Stomach smooth muscle (tissue), 2 donors: ENCODE measurements around the gene CHN1.

Experiments used
- H3K27ac ChIP-seq: one replicate; pipeline ENCODE4 v1.7.0; 2013; ENCODE audit warnings: mild to moderate bottlenecking, low read length, inconsistent platforms
- H3K27me3 ChIP-seq, 2 donors: one replicate each; pipeline ENCODE4 v1.7.0; 2013; ENCODE audit warnings: low read length in 2 of 2; ENCODE audit not compliant: insufficient read depth in 2 of 2, control insufficient read depth in 1 of 2
- H3K36me3 ChIP-seq, 2 donors: one replicate each; pipeline ENCODE4 v1.7.0; 2013; ENCODE audit warnings: low read length in 2 of 2; ENCODE audit not compliant: control insufficient read depth in 2 of 2, insufficient read depth in 2 of 2
- H3K4me1 ChIP-seq: one replicate; pipeline ENCODE4 v1.7.0; 2013; ENCODE audit warnings: low read length; ENCODE audit not compliant: control insufficient read depth, insufficient read depth
- H3K4me3 ChIP-seq, 2 donors: one replicate each; pipeline ENCODE4 v1.7.0; 2013; ENCODE audit warnings: low read length in 2 of 2
- H3K9ac ChIP-seq, 2 donors: one replicate each; pipeline ENCODE4 v1.7.0; 2013; ENCODE audit warnings: low read length in 2 of 2, mild to moderate bottlenecking in 1 of 2
- H3K9me3 ChIP-seq, 2 donors: one replicate each; pipeline ENCODE4 v1.7.0; 2013; ENCODE audit warnings: low read length in 2 of 2; ENCODE audit not compliant: control insufficient read depth in 2 of 2
- donor health status: healthy.
- donor health status: Pancreatic carcinoma.

The CHN1 gene

GRCh38 chr2:174925046-174925784, 80.0 kb downstream of the CHN1 start:
- Histone ChIP-seq H3K4me1 (no peaks in the 10 kb centered on the region), H3K36me3 (no peaks in the 10 kb centered on the region), H3K9ac (no peak overlapping the region), H3K9me3 (no peaks in the 10 kb centered on the region), H3K27me3 (no peaks in the 10 kb centered on the region), H3K27ac (no peak overlapping the region), H3K4me3 (no peak overlapping the region)

GRCh38 chr2:174924061-174924693, 81.0 kb downstream of the CHN1 start:
- no peaks in the 10 kb centered on the region for H3K4me1 ChIP-seq
- H3K27ac ChIP-seq: no peak overlapping the region
- H3K9me3 ChIP-seq: no peaks in the 10 kb centered on the region
- no peaks in the 10 kb centered on the region for H3K36me3 ChIP-seq
- H3K9ac ChIP-seq: no peak overlapping the region
- H3K4me3 ChIP-seq: no peak overlapping the region
- no peaks in the 10 kb centered on the region for H3K27me3 ChIP-seq

GRCh38 chr2:174919947-174920595, 85.1 kb downstream of the CHN1 start:
- Histone ChIP-seq H3K4me3 (no peak overlapping the region), H3K9ac (no peak overlapping the region), H3K9me3 (no peaks in the 10 kb centered on the region), H3K27me3 (no peaks in the 10 kb centered on the region), H3K27ac (no peak overlapping the region), H3K4me1 (no peaks in the 10 kb centered on the region), H3K36me3 (no peaks in the 10 kb centered on the region)

GRCh38 chr2:174918886-174919526, 86.2 kb downstream of the CHN1 start:
- Histone ChIP-seq H3K36me3 (peaks cover 0 to under 1% of the 10 kb centered on the region in 2 donors), H3K9me3 (no peaks in the 10 kb centered on the region), H3K9ac (no peak overlapping the region), H3K4me3 (no peak overlapping the region), H3K27ac (no peak overlapping the region), H3K27me3 (no peaks in the 10 kb centered on the region), H3K4me1 (no peaks in the 10 kb centered on the region)

GRCh38 chr2:174916270-174916930, 88.8 kb downstream of the CHN1 start:
- Histone ChIP-seq H3K9ac (no peak overlapping the region), H3K4me3 (no peak overlapping the region), H3K36me3 (peaks cover 0 to 7% of the 10 kb centered on the region in 2 donors), H3K4me1 (no peaks in the 10 kb centered on the region), H3K27me3 (no peaks in the 10 kb centered on the region), H3K27ac (no peak overlapping the region), H3K9me3 (no peaks in the 10 kb centered on the region)

- no peaks in the 10 kb centered on the region for H3K4me1 ChIP-seq
- no peak overlapping the region for H3K27ac ChIP-seq
- no peaks in the 10 kb centered on the region for H3K9me3 ChIP-seq
- H3K36me3 ChIP-seq: peaks cover 0 to 7% of the 10 kb centered on the region in 2 donors
- no peak overlapping the region for H3K9ac ChIP-seq
- no peaks in the 10 kb centered on the region for H3K27me3 ChIP-seq
- no peak overlapping the region for H3K4me3 ChIP-seq
Measured at GRCh38 chr2:174914853-174915760, 90.1 kb downstream of the CHN1 start.

GRCh38 chr2:174908284-174908683, 96.9 kb downstream of the CHN1 start:
- no peak overlapping the region for H3K4me3 ChIP-seq
- no peak overlapping the region for H3K9ac ChIP-seq
- no peaks in the 10 kb centered on the region for H3K9me3 ChIP-seq
- H3K27me3 ChIP-seq: no peaks in the 10 kb centered on the region
- no peak overlapping the region for H3K27ac ChIP-seq
- H3K36me3 ChIP-seq: peaks cover 0 to 3% of the 10 kb centered on the region in 2 donors
- peaks cover 4% of the 10 kb centered on the region for H3K4me1 ChIP-seq

- H3K36me3 ChIP-seq: no peaks in the 10 kb centered on the region
- H3K4me1 ChIP-seq: no peaks in the 10 kb centered on the region
- no peak overlapping the region for H3K4me3 ChIP-seq
- no peaks in the 10 kb centered on the region for H3K27me3 ChIP-seq
- H3K9ac ChIP-seq: no peak overlapping the region
- no peaks in the 10 kb centered on the region for H3K9me3 ChIP-seq
- H3K27ac ChIP-seq: no peak overlapping the region
Measured at GRCh38 chr2:174903264-174903556, 102.0 kb downstream of the CHN1 start.

GRCh38 chr2:174902506-174903263, 102.5 kb downstream of the CHN1 start:
- H3K4me1 ChIP-seq: no peaks in the 10 kb centered on the region
- H3K27ac ChIP-seq: no peak overlapping the region
- H3K9me3 ChIP-seq: no peaks in the 10 kb centered on the region
- H3K9ac ChIP-seq: no peak overlapping the region
- no peak overlapping the region for H3K4me3 ChIP-seq
- no peaks in the 10 kb centered on the region for H3K27me3 ChIP-seq
- no peaks in the 10 kb centered on the region for H3K36me3 ChIP-seq
